NCI-H345 (cell line): ENCODE data around the gene FLT1.

Source experiments
- DNase-seq: peaks from one replicate; lab custom pipeline; 2025; lab: John Stamatoyannopoulos, UW

Gene FLT1

GRCh38 chr13:28429096-28429495 is 65.8 kb downstream of the FLT1 start:
- DNase-seq: no peak

- no peak for DNase-seq
Measured at GRCh38 chr13:28426381-28426780, 68.5 kb downstream of the FLT1 start.

GRCh38 chr13:28425793-28426192 is 69.1 kb downstream of the FLT1 start:
- no peak for DNase-seq

- DNase-seq: no peak
Measured at GRCh38 chr13:28424541-28424940, 70.4 kb downstream of the FLT1 start.

GRCh38 chr13:28423010-28423409 is 71.9 kb downstream of the FLT1 start:
- no peak for DNase-seq

GRCh38 chr13:28421676-28422410 is 73.1 kb downstream of the FLT1 start:
- no peak for DNase-seq

- no peak for DNase-seq
Measured at GRCh38 chr13:28420704-28421103, 74.2 kb downstream of the FLT1 start.

- DNase-seq: no peak
Measured at GRCh38 chr13:28415994-28416421, 78.9 kb downstream of the FLT1 start.

- DNase-seq: no peak
Measured at GRCh38 chr13:28413999-28414398, 80.9 kb downstream of the FLT1 start.

GRCh38 chr13:28412981-28413380 is 81.9 kb downstream of the FLT1 start:
- DNase-seq: no peak

GRCh38 chr13:28411831-28412353 is 83.0 kb downstream of the FLT1 start:
- DNase-seq: no peak

- DNase-seq: no peak
Measured at GRCh38 chr13:28410096-28410495, 84.8 kb downstream of the FLT1 start.

- no peak for DNase-seq
Measured at GRCh38 chr13:28409648-28410047, 85.3 kb downstream of the FLT1 start.

- DNase-seq: no peak
Measured at GRCh38 chr13:28408863-28409262, 86.1 kb downstream of the FLT1 start.

GRCh38 chr13:28408235-28408848 is 86.6 kb downstream of the FLT1 start:
- DNase-seq: no peak

GRCh38 chr13:28406733-28407266 is 88.1 kb downstream of the FLT1 start:
- DNase-seq: no peak

GRCh38 chr13:28402057-28402381 is 92.9 kb downstream of the FLT1 start:
- no peak for DNase-seq

GRCh38 chr13:28401303-28402056 is 93.4 kb downstream of the FLT1 start:
- DNase-seq: no peak

- DNase-seq: no peak
Measured at GRCh38 chr13:28396053-28396452, 98.9 kb downstream of the FLT1 start.

GRCh38 chr13:28394422-28394821 is 100.5 kb downstream of the FLT1 start:
- DNase-seq: no peak

- DNase-seq: no peak
Measured at GRCh38 chr13:28392896-28393505, 101.9 kb downstream of the FLT1 start.

GRCh38 chr13:28392428-28392827 is 102.5 kb downstream of the FLT1 start:
- DNase-seq: no peak
